A549 (cell line): Measurements from ENCODE around the gene GRIP1. TPM values are rescaled to one million over a fixed set of nuclear protein-coding genes. Genes with fewer than 3 reads are reported as not detected.
A peak's percentile ranks its signal among the peaks of the same experiment; 100 is the strongest.

Experiments used
- ATAC-seq, 2 experiments: fragments of 200-7000 bp in 1 of 2; fragments of >200 bp in 1 of 2; cut with Nextera tagmentation in 1 of 2; cut with Tn5 transposase in 1 of 2; 3 replicates each; pipeline versions ENCODE4 v1.8.0 to v1.9.1; 2018 to 2020; ENCODE audit warnings: mild to moderate bottlenecking in 1 of 2, moderate library complexity in 1 of 2
- CTCF ChIA-PET: fragments of 300-600 bp; sonication (Branson Sonifier 250); formaldehyde crosslinking; extraction: SDS; loops from one replicate; lab custom pipeline; 2021; ENCODE audit warnings: antibody characterized with exemption, inconsistent platforms; lab: Yijun Ruan, JAX
- POLR2A ChIA-PET: fragments of 350-600 bp; formaldehyde crosslinking; extraction: SDS; loops from one replicate; lab custom pipeline; 2021; ENCODE audit warnings: antibody characterized with exemption, inconsistent platforms; lab: Yijun Ruan, JAX
- DNase-seq, 2 experiments: peaks; one replicate each; pipeline versions ENCODE4 v3.0.0 to v3.0.0-alpha.2; 2011 to 2016; ENCODE audit warnings: low read depth in 1 of 2, low spot score in 1 of 2
- FAIRE-seq: peaks from 2 replicates; lab custom pipeline; 2011; peaks lifted over from hg19 to GRCh38; lab: Jason Lieb, UNC
- H3K27ac ChIP-seq, 2 experiments: fragments of >200 bp; sonication (Bioruptor Twin); formaldehyde crosslinking; 3 replicates each; pipeline ENCODE4 v1.5.1; 2016 to 2017
- H3K4me1 ChIP-seq: fragments of >200 bp; sonication (Bioruptor Twin); formaldehyde crosslinking; 3 replicates; pipeline ENCODE4 v1.6.1; 2016
- H3K4me2 ChIP-seq: fragments of >200 bp; sonication (Bioruptor Twin); formaldehyde crosslinking; 3 replicates; pipeline ENCODE4 v1.6.1; 2016
- H3K4me3 ChIP-seq: fragments of >200 bp; sonication (Bioruptor Twin); formaldehyde crosslinking; 3 replicates; pipeline ENCODE4 v1.5.1; 2016
- H3K9me3 ChIP-seq: fragments of >200 bp; sonication (Bioruptor Twin); formaldehyde crosslinking; 3 replicates; pipeline ENCODE4 v1.6.1; 2016
- BCL3 ChIP-seq: fragments of >200 bp; sonication (Bioruptor Twin); formaldehyde crosslinking; IDR thresholded peaks from 3 replicates; pipeline ENCODE4 v1.6.1; 2016
- CBX8 ChIP-seq: fragments of 200-600 bp; sonication (generic); IDR thresholded peaks from 2 replicates; pipeline ENCODE4 v1.6.1; 2016
- CHD2 ChIP-seq: fragments of 150-350 bp; IDR thresholded peaks from 2 replicates; pipeline ENCODE4 v1.6.1; 2014; ENCODE audit warnings: low read length; ENCODE audit not compliant: partially characterized antibody
- EHMT2 ChIP-seq: fragments of 200-600 bp; sonication (generic); IDR thresholded peaks from 2 replicates; pipeline ENCODE4 v1.6.1; 2016; ENCODE audit warnings: antibody characterized with exemption, low read depth, mild to moderate bottlenecking, moderate library complexity
- ESRRA ChIP-seq: fragments of 150-350 bp; IDR thresholded peaks from 2 replicates; pipeline ENCODE4 v1.6.1; 2014; ENCODE audit warnings: mild to moderate bottlenecking, low read length, borderline replicate concordance
- FOSB ChIP-seq: fragments of 250-450 bp; sonication (Bioruptor Pico); IDR thresholded peaks from 2 replicates; pipeline ENCODE4 v1.5.0; 2020; ENCODE audit warnings: mild to moderate bottlenecking, moderate library complexity
- GATA3 ChIP-seq: IDR thresholded peaks from 2 replicates; pipeline ENCODE4 v1.6.1; 2012; ENCODE audit warnings: borderline replicate concordance
- HDAC2 ChIP-seq: fragments of 200-600 bp; sonication (generic); IDR thresholded peaks from 2 replicates; pipeline ENCODE4 v1.6.1; 2016
- HOXB13 ChIP-seq: fragments of 250-450 bp; sonication (Bioruptor Pico); IDR thresholded peaks from 2 replicates; pipeline ENCODE4 v1.5.0; 2020; ENCODE audit warnings: low read depth, mild to moderate bottlenecking, moderate library complexity
- HOXB5 ChIP-seq: fragments of 250-450 bp; sonication (Bioruptor Pico); IDR thresholded peaks from 2 replicates; pipeline ENCODE4 v1.5.0; 2020; ENCODE audit warnings: mild to moderate bottlenecking, moderate library complexity
- JUN ChIP-seq, 2 experiments: fragments of >200 bp; sonication (Bioruptor Twin); formaldehyde crosslinking; IDR thresholded peaks; 2 replicates in 1 of 2; 3 replicates in 1 of 2; pipeline ENCODE4 v1.6.1; 2016 to 2017
- KDM5A ChIP-seq: fragments of 200-600 bp; sonication (generic); IDR thresholded peaks from 2 replicates; pipeline ENCODE4 v1.6.1; 2016; ENCODE audit warnings: antibody characterized with exemption, mild to moderate bottlenecking
- MAFK ChIP-seq: fragments of 450-650 bp; IDR thresholded peaks from 2 replicates; pipeline ENCODE4 v1.6.1; 2014; ENCODE audit not compliant: partially characterized antibody
- MAZ ChIP-seq: fragments of 150-350 bp; IDR thresholded peaks from 2 replicates; pipeline ENCODE4 v1.6.1; 2014; ENCODE audit warnings: antibody characterized with exemption, low read depth, low read length, borderline replicate concordance
- NFE2L2 ChIP-seq: fragments of 150-350 bp; conservative IDR thresholded peaks from 2 replicates; pipeline ENCODE4 v1.6.1; 2014; ENCODE audit warnings: low read length
- NPAS2 ChIP-seq: fragments of 250-450 bp; sonication (Bioruptor Pico); IDR thresholded peaks from 2 replicates; pipeline ENCODE4 v1.8.0; 2022; ENCODE audit warnings: mild to moderate bottlenecking, moderate library complexity, borderline replicate concordance
- RAD21 ChIP-seq, 2 experiments: fragments of >200 bp in 1 of 2; sonication (Bioruptor Twin) in 1 of 2; formaldehyde crosslinking in 1 of 2; IDR thresholded peaks in 1 of 2; conservative IDR thresholded peaks in 1 of 2; 2 replicates in 1 of 2; 3 replicates in 1 of 2; pipeline ENCODE4 v1.6.1; 2012 to 2018; ENCODE audit warnings: inconsistent platforms in 1 of 2
- RARB ChIP-seq: fragments of 250-450 bp; sonication (Bioruptor Pico); IDR thresholded peaks from 2 replicates; pipeline ENCODE4 v1.8.0; 2021; ENCODE audit warnings: mild to moderate bottlenecking, moderate library complexity
- RCOR1 ChIP-seq: fragments of 150-350 bp; IDR thresholded peaks from 2 replicates; pipeline ENCODE4 v1.6.1; 2014; ENCODE audit warnings: antibody characterized with exemption, low read length, low read depth
- TP53 ChIP-seq: fragments of 250-450 bp; sonication (Bioruptor Pico); IDR thresholded peaks from 2 replicates; pipeline ENCODE4 v1.5.0; 2021; ENCODE audit warnings: mild to moderate bottlenecking, moderate library complexity
- ZFP36 ChIP-seq: fragments of 450-650 bp; IDR thresholded peaks from 2 replicates; pipeline ENCODE4 v1.6.1; 2014; ENCODE audit warnings: borderline replicate concordance; ENCODE audit not compliant: partially characterized antibody
- WGBS: methylation state at CpG from one replicate; pipeline ENCODE4 v1.1.6; 2017; ENCODE audit errors: missing lambda C conversion rate; 5-methylcytosine and 5-hydroxymethylcytosine counted together
- polyA plus RNA-seq, 4 experiments: library from polyadenylated mRNA; depleted of rRNA in 3 of 4; stranded (reverse); fragments of >200 nt; fragmentation: RNase III in 1 of 4; extraction: RNeasy Plus Mini Kit Qiagen cat#74134 plus additional on column Dnase treatment in 1 of 4; gene quantifications; 2 replicates in 3 of 4; 3 replicates in 1 of 4; pipeline ENCODE4 v1.2.3, GENCODE V29; 2011 to 2017
- TF ChIP-seq, protein P1 (sequence below): fragments of 450-650 bp; IDR thresholded peaks from 2 replicates; pipeline ENCODE4 v1.6.1; 2014; ENCODE audit warnings: antibody characterized with exemption

Gene GRIP1
- polyA plus RNA-seq, 2 of the 4 experiments (the other 2 are of a cell fraction): 4.6 to 5.8 TPM

- 58% methylated on average over 6 of the region's 6 CpGs for WGBS
- ChIA-PET CTCF (interaction anchor here (1.0 to 3.9 kb wide), 3 partner anchors 11 to 413 kb away, joined by 3 to 27 read pairs (median 4); no protein-coding TSS in a partner anchor), POLR2A (no interaction called here)
- H3K4me3 ChIP-seq: no peak overlapping the region
- TF ChIP-seq CHD2 (no peak), MAFK (peak; percentile 27), BCL3 (no peak)
- no peaks in the 10 kb centered on the region for H3K9me3 ChIP-seq
- DNase-seq: no peak
- H3K4me2 ChIP-seq: no peak overlapping the region
- no peaks in the 10 kb centered on the region for H3K4me1 ChIP-seq
- H3K27ac ChIP-seq: no peak overlapping the region
- no peak for ATAC-seq
- no peak for FAIRE-seq
These were observed 4.2 kb upstream of the GRIP1 start for GRCh38 chr12:66683073-66683472.

GRCh38 chr12:66679461-66680084 lies 697 bp upstream of the GRIP1 start:
- no peak overlapping the region for H3K27ac ChIP-seq
- TF ChIP-seq TP53 (CRISPR knock-in tag): no peak
- TF ChIP-seq HOXB13 (CRISPR knock-in tag): no peak
- TF ChIP-seq FOSB: no peak
- no peak for TF ChIP-seq KDM5A
- TF ChIP-seq HDAC2: no peak
- FAIRE-seq (no peak), ATAC-seq (no peak), DNase-seq (no peak)
- H3K4me1 ChIP-seq: no peaks in the 10 kb centered on the region
- H3K4me3 ChIP-seq: no peak overlapping the region
- no peak overlapping the region for H3K4me2 ChIP-seq
- WGBS: 62% methylated on average over 7 of the region's 7 CpGs
- ChIA-PET POLR2A (no interaction called here), CTCF (interaction anchor here (1.1 kb wide), 1 partner anchor 14 kb away, joined by 3 read pairs; no protein-coding TSS in a partner anchor)
- H3K9me3 ChIP-seq: no peaks in the 10 kb centered on the region

DNA sequence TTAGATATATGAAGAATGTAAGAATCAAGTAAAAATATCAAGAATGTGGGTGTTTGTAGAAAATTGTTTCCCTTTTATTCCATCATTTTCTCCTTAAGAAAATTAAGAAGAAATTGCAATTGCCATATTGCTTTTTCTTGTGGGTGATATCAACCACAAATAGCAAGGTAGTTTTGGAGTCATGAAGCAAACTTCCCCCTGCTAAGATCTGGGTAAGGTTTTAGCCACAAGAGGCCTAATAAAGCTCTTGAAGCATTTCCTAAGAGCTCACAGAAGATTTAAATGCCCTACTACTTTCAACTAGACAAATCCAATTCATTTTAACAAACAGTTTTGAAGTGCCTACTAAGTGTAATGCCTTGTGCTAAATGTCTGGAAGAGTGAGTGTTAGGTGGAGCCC lies 2.6 kb downstream of the GRIP1 start:
- Histone ChIP-seq H3K9me3 (no peaks in the 10 kb centered on the region), H3K4me3 (no peak overlapping the region), H3K4me1 (no peaks in the 10 kb centered on the region), H3K4me2 (no peak overlapping the region), H3K27ac (no peak overlapping the region)
- POLR2A ChIA-PET: no interaction called here
- FAIRE-seq (no peak), DNase-seq (no peak), ATAC-seq (no peak)
- TF ChIP-seq NPAS2 (no peak), CBX8 (no peak), CHD2 (no peak), MAZ (no peak), ESRRA (no peak), NFE2L2 (no peak)
- CTCF ChIA-PET: no interaction called here

- WGBS: 20% methylated on average over 4 of the region's 4 CpGs
- Histone ChIP-seq H3K4me2 (no peak overlapping the region), H3K9me3 (no peaks in the 10 kb centered on the region)
- CTCF ChIA-PET: no interaction called here
- no peak for TF ChIP-seq GATA3
- no peak for TF ChIP-seq FOSB
- no peak for TF ChIP-seq HOXB5 (CRISPR knock-in tag)
- no peak for TF ChIP-seq EHMT2
- no peak for TF ChIP-seq RARB (CRISPR knock-in tag)
- TF ChIP-seq, all 56 proteins: peak for 0
- Histone ChIP-seq H3K4me3 (no peak overlapping the region), H3K4me1 (no peaks in the 10 kb centered on the region), H3K27ac (no peak overlapping the region)
- no peak for ATAC-seq
- POLR2A ChIA-PET: no interaction called here
- no peak for DNase-seq
- no peak for FAIRE-seq
These were observed 4.3 kb downstream of the GRIP1 start for GRCh38 chr12:66674495-66675122.

DNA sequence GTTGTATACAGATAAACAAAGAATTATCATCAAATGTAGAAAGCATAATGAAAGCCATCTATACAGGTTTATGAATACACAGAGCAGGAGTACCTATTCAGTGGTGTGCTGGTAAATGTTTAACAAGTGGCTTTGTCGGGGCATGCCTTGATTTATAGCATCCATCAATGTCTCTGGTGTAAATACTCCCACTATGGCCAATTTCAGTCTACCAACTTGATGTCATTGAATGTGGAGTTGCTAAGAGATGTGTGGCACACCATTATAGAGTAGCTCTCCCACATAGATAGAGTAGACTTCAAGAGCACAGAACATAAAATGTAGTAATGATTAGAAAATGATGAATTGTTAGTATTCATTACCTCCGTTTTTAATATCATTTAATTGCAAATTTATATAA lies 9.3 kb downstream of the GRIP1 start:
- 11% methylated on average over 2 of the region's 2 CpGs for WGBS
- no peak overlapping the region for H3K4me2 ChIP-seq
- H3K4me3 ChIP-seq: no peak overlapping the region
- no peak overlapping the region for H3K27ac ChIP-seq
- FAIRE-seq (no peak), DNase-seq (no peak), ATAC-seq (no peak)
- TF ChIP-seq JUN (IDR thresholded peaks at IDR 0.05): no peak
- TF ChIP-seq HOXB5 (CRISPR knock-in tag): no peak
- TF ChIP-seq, protein P1, sequence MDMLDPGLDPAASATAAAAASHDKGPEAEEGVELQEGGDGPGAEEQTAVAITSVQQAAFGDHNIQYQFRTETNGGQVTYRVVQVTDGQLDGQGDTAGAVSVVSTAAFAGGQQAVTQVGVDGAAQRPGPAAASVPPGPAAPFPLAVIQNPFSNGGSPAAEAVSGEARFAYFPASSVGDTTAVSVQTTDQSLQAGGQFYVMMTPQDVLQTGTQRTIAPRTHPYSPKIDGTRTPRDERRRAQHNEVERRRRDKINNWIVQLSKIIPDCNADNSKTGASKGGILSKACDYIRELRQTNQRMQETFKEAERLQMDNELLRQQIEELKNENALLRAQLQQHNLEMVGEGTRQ: no peak
- no peak for TF ChIP-seq RARB (CRISPR knock-in tag)
- no peak for TF ChIP-seq RAD21 (conservative IDR thresholded peaks at IDR 0.05 in 1 of 2, IDR thresholded peaks at IDR 0.05 in 1 of 2)
- no peak for TF ChIP-seq ZFP36
- no peak for TF ChIP-seq NPAS2
- no peak for TF ChIP-seq RCOR1
- CTCF ChIA-PET: interaction anchor here (1.2 to 1.4 kb wide), 2 partner anchors 39 to 301 kb away, joined by 3 read pairs; no protein-coding TSS in a partner anchor
- no peaks in the 10 kb centered on the region for H3K9me3 ChIP-seq
- POLR2A ChIA-PET: no interaction called here
- no peaks in the 10 kb centered on the region for H3K4me1 ChIP-seq
